Activated CD4-positive, alpha-beta T cell treated with anti-CD3 and anti-CD28 coated beads, Interleukin-2, amount 50 U/mL, for 4 hours (primary cell): ENCODE data around the gene DNAJB8.

Experiments used
- DNase-seq, 2 experiments: peaks; one replicate each; pipeline ENCODE4 v3.0.0-alpha.2; 2020

The DNAJB8 gene

DNA sequence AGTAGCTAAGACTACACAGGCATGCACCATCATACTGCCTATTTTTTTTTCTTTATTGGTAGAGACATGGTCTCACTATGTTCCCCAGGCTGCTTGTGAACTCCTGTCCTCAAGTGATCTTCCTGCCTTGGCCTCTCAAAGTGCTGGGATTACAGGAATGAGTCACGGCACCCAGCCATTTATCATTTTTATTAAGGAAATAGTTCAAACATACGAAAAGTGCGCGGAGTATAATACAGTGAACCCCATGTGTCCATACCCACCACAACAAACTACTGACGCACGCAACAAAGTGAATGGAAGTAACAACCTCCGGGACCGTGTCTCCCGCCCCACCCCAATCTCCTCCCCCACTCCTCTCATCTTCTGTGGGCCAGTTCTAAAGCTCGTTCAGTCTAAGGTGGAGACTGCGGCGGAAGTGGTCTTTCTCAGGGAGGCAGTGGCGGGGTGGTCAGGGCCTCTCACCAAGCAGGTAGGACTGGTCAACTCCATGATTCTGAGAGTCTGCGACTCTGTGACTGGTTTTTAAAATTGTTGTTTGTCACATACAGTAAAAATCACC, 42.1 kb downstream of the DNAJB8 start:
- DNase-seq, result no peak

DNA sequence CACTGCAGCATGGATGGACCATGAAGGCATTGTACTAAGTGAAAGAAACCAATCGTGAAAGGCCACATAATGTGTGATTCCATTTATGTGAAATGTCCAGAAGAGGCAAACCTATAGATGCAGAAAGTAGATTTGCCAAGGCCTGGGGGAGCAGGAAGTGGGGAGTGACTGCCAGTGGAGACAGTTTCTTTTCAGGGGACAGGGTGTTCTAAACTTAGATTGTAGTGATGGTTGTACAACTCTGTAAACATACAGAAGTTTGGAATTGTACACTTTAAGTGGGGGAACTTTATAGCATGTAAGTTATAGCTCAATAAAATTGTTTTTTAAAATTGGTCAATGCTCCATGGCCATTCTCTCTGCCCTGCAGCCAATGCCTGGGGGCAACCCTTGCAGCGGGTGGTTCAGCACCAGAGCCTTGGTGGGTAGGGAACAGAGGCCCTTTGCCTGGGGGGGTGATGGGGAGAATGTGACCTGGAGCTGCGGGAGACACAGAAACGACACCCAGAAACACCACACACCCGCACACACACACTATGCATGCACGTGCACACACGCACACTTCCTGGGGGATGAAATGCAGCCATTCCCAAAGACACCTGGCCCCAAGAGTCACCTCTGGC, 43.1 kb downstream of the DNAJB8 start:
- no peak for DNase-seq

DNA sequence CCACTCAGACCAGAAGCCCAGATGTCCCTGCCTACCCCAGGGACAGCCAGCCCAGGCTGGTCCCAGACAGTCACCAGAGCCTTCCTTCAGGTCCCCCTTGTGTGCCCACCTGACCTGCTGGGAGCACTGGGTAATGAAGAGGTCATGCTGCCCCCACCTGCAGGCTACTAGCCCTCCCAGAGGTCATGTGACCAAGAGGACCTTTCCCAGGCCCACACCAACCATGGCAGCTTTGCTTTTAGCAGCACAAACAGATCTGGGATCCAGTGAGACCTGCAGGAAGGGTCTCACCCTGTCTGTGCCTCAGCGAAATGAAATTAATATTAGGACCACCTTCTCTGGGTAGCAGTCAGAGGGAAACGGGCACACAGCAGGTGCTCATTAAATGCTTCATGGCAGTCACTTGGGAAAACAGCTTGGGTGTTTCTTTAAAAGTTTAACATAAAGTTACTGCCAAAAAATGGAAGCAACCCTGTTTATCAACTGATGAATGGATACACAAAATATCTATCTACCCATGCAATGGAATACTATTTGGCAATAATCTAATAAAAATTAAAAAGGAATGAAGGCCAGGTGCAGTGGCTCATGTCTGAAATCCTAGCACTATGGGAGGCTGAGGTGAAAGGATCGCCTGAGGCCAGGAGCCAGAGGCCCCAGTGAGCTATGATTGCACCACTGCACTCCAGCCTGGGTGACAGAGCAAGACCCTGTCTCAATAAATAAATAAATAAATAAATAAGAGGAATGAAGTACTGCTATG, 43.7 kb downstream of the DNAJB8 start:
- no peak for DNase-seq

DNA sequence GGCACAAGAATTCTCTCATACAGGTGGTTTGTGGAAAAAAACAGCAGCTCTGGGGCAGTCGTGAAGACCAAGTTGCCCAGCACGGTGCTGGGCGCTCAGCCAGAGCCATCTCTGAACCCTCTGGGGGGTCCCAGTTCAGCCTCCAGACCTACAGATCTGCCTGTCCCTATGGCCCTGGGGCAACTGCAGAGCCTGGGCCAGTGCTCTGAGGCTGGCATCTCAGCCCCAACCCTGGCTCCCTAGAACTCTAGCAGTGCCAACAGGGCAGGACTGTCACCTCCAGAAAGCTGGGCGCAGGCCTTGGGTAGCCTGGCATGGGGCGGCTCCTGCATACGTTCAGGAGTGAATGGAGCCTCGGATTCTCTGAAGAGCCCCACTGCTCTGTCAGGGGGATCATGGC, 44.7 kb downstream of the DNAJB8 start:
- DNase-seq, result no peak

DNA sequence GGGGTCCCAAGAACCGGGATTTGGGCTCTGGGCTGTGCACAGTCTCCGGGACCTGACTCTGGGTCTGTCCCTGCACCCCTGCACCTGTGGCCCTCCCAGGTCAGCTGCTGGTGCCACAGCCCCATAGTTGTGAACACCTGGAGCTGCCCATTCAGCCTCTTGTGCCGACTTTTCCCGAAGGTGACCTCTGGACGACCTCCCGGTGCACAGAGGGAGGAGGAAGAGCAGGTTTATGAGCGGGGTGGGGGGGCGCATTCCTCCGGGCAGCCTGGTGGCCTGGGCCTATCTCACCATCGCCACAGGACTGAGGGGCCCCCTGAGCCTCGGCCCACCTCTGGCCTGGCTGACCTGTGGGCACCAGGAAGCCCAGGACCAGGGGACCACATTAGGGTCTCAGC, 45.3 kb downstream of the DNAJB8 start:
- no peak for DNase-seq

DNA sequence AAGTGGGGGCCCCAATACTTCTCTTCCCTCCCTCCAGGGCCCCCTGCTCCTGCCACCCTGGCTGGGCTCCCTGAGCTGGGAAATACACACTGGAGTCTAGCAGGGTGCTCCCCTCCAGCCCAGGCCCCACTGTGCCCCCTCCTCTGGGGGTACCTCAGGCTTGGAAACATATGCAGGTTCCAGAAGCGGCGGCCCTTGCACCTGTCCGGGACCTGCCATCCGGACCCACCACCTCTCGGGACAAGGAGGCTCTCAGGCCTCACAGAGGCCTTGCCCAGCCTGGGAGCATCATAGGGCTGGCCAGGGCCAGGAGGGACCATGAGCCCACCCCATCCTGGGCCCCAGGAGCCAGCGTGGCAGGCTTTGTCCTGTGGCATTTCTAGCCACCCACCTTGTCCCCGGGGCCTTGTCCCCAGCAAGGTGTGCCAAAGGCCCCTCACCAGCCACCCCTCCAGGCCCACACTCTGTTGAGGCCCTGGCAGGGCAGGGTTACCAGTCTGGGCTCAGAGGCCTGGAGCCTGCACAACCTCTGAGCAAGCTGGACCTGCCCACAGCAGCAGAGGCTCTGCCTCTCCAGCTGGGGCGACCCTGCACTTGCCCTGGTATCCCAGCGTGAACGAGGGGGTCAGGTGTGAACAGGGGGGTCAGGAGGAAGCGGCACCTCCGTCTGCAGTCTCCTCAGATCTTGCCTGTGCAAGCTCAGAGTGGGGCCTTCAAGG, 45.8 kb downstream of the DNAJB8 start:
- no peak for DNase-seq

DNA sequence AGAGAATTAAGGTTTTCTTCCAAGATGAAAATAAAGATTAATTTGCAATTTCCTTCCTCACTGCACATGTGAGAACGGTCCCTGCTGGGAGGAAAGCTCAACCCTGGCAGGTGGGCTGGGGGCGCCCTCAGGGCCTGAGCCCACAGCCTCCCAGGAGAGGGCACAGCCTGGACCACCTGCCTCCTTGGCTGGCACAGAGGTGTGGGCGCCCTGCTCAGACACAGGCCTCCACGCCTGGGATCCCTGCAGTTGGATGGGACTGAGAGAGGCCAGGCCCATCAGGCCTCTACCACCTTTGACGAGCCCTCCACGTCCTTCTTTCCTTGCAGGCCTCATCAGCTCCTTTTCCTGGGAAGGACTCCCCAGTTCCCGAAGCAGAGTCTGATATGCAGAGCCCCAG, 46.4 kb downstream of the DNAJB8 start:
- no peak for DNase-seq

DNA sequence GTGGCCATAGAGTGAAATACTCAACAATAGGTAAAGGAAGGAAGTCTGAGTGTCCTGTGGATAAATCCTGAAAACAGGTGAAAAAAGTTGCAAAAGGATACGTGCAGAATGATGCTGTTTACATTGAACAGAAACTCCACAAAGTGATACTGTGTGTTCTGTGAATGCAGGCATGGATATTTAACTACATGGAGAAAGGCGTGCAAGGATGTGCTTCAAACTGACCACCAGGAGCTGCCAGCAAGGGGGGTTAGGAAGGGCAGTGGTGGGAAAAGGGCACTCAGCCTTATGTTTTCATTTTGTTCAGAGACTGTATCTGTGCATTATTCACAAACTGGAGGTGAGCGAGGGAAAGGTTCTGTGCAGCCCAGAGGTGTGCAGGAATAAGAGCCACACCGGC, 47.4 kb downstream of the DNAJB8 start:
- DNase-seq, result no peak

DNA sequence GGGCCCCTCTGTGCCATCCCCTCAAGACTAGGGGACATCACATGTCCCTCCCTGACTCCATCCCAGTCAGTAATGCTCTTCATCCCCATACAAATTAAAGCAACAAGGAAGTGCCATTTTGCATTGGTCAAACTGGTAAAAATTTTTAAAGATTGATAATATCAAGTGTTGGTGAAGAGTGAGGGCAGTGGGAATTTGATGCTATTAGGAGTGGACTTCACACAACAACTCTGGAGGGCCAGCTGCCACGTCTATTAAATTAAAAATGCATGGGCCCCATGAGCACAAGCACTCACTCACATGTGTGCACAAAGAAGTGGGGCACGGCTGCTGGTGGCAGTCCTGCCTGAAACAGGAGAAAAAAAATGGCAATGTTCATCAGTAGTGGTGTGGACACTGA, 47.8 kb downstream of the DNAJB8 start:
- no peak for DNase-seq

DNA sequence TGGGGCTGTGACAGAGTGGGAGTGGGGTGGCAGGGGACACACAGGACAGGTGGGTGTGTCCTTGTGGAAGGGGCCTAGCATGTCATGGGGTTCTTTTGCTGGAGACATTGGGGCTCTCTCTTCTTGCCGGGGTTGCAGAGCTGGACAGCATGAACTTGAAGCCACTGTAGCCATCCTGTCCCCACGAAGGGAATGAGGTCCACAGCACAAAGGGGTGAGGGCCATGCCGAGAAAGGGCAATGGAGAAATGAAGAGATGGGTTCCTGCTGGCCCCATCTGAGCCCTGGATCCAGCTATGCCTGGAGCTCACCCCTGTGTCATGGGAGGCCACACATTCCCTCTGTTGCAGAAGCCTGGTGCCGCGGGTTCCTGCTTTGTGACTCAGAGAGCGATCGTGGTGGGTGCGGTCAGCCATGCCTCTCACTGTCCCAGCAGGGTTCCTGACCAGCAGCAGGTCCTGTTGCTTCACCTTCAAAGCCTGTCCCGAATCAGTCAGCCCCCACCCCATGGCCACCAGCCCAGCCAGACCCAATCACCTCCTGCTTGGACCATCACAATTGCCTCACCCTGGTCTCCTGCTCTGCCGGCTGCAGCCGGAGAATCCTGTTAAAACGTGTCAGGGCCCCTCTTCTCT, 50.0 kb downstream of the DNAJB8 start:
- DNase-seq, result no peak

DNA sequence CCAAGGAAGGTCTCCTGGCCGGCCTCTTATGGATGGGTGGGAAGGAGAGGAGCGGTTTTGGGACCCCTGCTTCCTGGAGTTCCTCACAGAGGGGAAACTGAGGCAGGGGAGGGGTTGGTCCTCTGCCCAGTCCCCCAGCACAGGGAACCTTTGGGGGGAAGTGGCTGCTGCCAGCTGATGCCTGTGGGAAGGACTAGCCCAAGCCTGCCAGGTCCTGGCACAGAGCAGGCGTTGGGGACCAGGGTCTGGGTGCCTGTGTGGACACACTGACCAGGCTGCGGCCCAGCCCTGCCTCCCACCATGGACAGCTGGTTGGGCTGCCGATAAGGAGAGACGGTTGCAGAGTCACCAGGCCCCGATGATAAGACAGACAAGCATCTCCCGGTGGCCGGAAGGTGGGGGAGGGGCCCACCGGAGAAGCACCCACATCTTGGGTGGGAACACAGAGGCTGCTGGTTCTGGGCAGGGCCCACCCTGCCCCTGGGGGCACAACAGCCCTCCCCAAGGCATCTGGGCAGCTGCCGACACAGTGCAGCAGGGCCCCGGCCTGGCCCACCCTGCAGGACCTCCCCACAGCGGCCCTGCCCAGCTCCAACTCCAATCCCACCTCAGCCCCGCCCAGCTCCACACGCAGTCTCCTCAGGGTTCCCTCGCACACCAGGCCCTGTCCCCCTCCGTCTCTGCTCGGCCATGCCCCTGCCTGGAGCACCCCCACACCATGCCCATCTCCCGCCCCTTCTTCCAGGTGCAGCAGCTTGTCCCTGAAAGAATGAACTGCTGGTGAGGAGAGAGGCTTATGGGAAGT, 50.7 kb downstream of the DNAJB8 start:
- DNase-seq, result no peak

DNA sequence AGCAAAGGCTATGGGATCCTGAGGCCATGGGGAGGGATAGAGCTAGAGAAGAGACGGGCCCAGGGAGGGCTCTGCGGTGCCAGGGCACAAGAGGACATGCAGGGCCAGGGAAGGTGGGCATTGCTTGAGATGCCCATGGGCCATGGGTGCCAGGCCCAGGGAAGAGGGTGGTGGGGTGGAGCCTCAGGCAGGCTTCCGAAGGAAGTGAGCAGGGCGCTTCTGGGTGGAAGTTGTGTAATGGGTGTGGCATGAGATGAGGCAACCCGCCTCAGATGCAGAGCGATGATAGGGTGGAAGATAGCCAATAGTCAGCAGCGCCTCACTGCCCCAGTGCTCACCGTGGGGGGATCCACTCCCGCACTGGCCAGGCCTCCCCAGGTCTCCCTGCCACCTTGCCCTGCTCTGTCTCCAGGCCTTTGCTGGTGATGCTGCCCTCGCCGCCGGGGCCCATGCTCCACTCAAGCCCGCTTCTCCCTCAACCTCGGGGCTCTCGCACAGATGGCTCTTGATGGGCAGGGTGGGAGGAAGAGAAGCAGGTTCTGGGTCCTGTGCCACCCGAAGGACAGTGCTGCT, 51.4 kb downstream of the DNAJB8 start:
- DNase-seq, result no peak

DNA sequence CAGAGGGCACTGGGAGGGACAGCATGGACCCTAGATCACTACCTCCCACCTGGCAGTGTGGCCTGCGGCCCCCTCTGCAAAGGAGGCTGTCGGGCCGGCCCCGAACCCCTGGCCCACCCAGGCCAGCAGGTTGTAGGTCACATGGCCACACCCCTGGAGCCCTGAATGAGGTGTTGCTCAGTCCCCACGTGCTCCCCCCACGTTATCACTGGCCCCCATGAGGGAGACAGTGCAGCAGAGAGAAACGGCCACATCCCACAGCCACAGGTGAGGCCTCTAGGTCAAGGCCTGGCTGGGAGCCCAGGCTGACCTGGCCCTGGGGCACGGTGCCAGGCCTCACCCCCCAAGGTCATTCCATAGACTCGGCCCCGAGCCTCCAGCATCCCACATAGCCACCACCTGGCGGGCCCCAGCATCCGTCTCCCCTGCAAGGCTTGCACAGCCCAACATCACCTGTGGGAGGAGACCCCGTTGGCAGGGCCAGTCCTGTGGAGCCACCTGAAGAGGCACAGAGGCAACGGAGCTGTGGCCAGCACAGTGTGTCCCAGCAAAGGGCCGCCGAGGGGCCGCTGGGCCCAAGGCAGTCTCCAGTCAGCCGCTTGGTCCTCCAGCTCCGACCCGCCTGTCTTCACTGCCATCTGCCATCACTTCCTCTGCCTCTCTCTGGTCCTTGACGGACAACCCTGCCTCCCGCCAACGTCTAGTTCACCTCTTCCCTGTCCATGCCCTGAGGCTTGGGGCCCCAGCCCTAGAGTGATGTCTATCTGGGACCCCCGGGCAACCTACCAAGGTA, 53.1 kb downstream of the DNAJB8 start:
- no peak for DNase-seq

DNA sequence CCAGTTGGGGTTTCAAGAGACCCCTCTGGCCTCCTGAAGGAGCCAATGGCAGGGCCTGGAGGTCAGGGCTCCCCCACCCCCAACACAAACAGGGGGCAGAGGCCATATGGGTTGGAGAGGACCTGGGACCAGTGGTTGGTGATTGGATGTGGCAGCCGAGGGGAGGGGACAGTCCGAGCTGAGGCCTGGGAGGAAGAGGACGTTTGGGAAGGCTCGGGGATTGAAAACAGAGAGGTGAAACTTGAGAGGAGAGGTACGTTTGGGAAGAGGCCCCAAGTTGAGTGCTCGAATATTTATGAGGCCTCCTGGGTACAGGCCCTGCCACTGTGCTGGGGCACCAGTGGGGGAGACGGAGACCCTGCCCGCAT, 53.7 kb downstream of the DNAJB8 start:
- no peak for DNase-seq
